NCI-H2107 treated with DMSO at 0.1 percent for 48 hours (cell line): ENCODE data around the gene PAQR7.

Experiments
- DNase-seq: peaks from one replicate; lab custom pipeline; 2025; ENCODE audit not compliant: unreplicated experiment; lab: John Stamatoyannopoulos, UW

PAQR7 gene

GRCh38 chr1:25874635-25875153, 814 bp downstream of the PAQR7 start:
- no peak for DNase-seq

GRCh38 chr1:25874209-25874608, 1.3 kb downstream of the PAQR7 start:
- DNase-seq: no peak

GRCh38 chr1:25873120-25873519, 2.4 kb downstream of the PAQR7 start:
- no peak for DNase-seq

- DNase-seq: no peak
Measured at GRCh38 chr1:25872713-25873112, 2.8 kb downstream of the PAQR7 start.

GRCh38 chr1:25871704-25872494, 3.6 kb downstream of the PAQR7 start:
- no peak for DNase-seq

GRCh38 chr1:25871086-25871703, 4.3 kb downstream of the PAQR7 start:
- no peak for DNase-seq

GRCh38 chr1:25870614-25871013, 4.9 kb downstream of the PAQR7 start:
- DNase-seq: no peak

GRCh38 chr1:25869909-25870606, 5.5 kb downstream of the PAQR7 start:
- DNase-seq: no peak

- DNase-seq: no peak
Measured at GRCh38 chr1:25867210-25867991, 8.1 kb downstream of the PAQR7 start.

- DNase-seq: no peak
Measured at GRCh38 chr1:25866288-25866687, 9.2 kb downstream of the PAQR7 start.

GRCh38 chr1:25864434-25864833, 11.1 kb downstream of the PAQR7 start:
- DNase-seq: no peak

- no peak for DNase-seq
Measured at GRCh38 chr1:25863486-25864262, 11.8 kb downstream of the PAQR7 start.

- DNase-seq: no peak
Measured at GRCh38 chr1:25862785-25863485, 12.6 kb downstream of the PAQR7 start.

- DNase-seq: no peak
Measured at GRCh38 chr1:25861316-25862286, 13.9 kb downstream of the PAQR7 start.

- peak; percentile 76 for DNase-seq
Measured at GRCh38 chr1:25858906-25859789, 16.4 kb downstream of the PAQR7 start, which contains the start of gene AUNIP. Gene AUNIP, minus strand, starts transcription at chr1:25859457. Its CDS starts 100 bp downstream, at chr1:25859357.

- no peak for DNase-seq
Measured at GRCh38 chr1:25858494-25858893, 17.0 kb downstream of the PAQR7 start.

GRCh38 chr1:25856856-25857255, 18.7 kb downstream of the PAQR7 start:
- DNase-seq: no peak
